Natural killer cell (primary cell): ENCODE measurements around the gene PHLDB3. TPM values are rescaled to one million over a fixed set of nuclear protein-coding genes. Genes with fewer than 3 reads are reported as not detected.

Source experiments
- ATAC-seq, 3 donors: fragments of 150-1000 bp in 2 of 3; fragments of 200-7000 bp in 1 of 3; cut with Tn5 transposase; 1 replicate in 1 of 3; 2 replicates in 2 of 3; pipeline ENCODE4 v1.10.0; 2021; ENCODE audit warnings: mild to moderate bottlenecking in 2 of 3, moderate library complexity in 2 of 3
- DNase-seq, 2 donors: peaks; one replicate each; pipeline versions ENCODE4 v3.0.0 to v3.0.0-alpha.2; 2013 to 2021; ENCODE audit warnings: mixed read lengths in 1 of 2
- H3K27ac ChIP-seq: one replicate; pipeline ENCODE4 v1.5.1; 2013; ENCODE audit warnings: mild to moderate bottlenecking, low read length
- H3K27me3 ChIP-seq: one replicate; pipeline ENCODE4 v1.6.1; 2013; ENCODE audit warnings: low read length; ENCODE audit not compliant: control insufficient read depth, insufficient read depth
- H3K36me3 ChIP-seq: one replicate; pipeline ENCODE4 v1.6.1; 2013; ENCODE audit warnings: low read length; ENCODE audit not compliant: control insufficient read depth, insufficient read depth
- H3K4me1 ChIP-seq: one replicate; pipeline ENCODE4 v1.6.1; 2013; ENCODE audit warnings: low read length; ENCODE audit not compliant: control insufficient read depth, insufficient read depth
- H3K4me3 ChIP-seq: one replicate; pipeline ENCODE4 v1.5.1; 2013; ENCODE audit warnings: low read length
- H3K9me3 ChIP-seq: one replicate; pipeline ENCODE4 v1.6.1; 2013; ENCODE audit warnings: low read length; ENCODE audit not compliant: control insufficient read depth, insufficient read depth
- H3K27ac Mint-ChIP-seq, 2 donors: one replicate each; pipeline ENCODE4 v1.8.0; 2022; ENCODE audit warnings: mild to moderate bottlenecking in 2 of 2, mixed read lengths in 2 of 2, moderate library complexity in 1 of 2
- H3K27me3 Mint-ChIP-seq, 2 donors: one replicate each; pipeline ENCODE4 v1.8.0; 2022; ENCODE audit warnings: low read depth in 2 of 2, mixed read lengths in 2 of 2
- H3K36me3 Mint-ChIP-seq: one replicate; pipeline ENCODE4 v1.8.0; 2022; ENCODE audit warnings: mixed read lengths
- H3K4me1 Mint-ChIP-seq, 2 donors: one replicate each; pipeline ENCODE4 v1.8.0; 2022; ENCODE audit warnings: mixed read lengths in 2 of 2
- H3K4me3 Mint-ChIP-seq: one replicate; pipeline ENCODE4 v1.8.0; 2022; ENCODE audit warnings: mild to moderate bottlenecking, moderate library complexity, mixed read lengths
- H3K9me3 Mint-ChIP-seq, 2 donors: one replicate each; pipeline ENCODE4 v1.8.0; 2022; ENCODE audit warnings: mixed read lengths in 2 of 2
- WGBS: methylation state at CpG from one replicate; pipeline ENCODE4 v1.1.7; 2013; ENCODE audit warnings: missing lambda C conversion rate; ENCODE audit not compliant: insufficient coverage; 5-methylcytosine and 5-hydroxymethylcytosine counted together
- intact Hi-C: fragments of 100-400 bp; cut with micrococcal nuclease; formaldehyde crosslinking; loops from one replicate; pipeline ENCODE4 v1.14.2; 2022
- total RNA-seq, 4 donors: library from RNA; stranded (reverse); fragments of 120-200 nt in 1 of 4; gene quantifications; one replicate each; pipeline versions ENCODE4 v1.2.3 to v1.2.4, GENCODE V29; 2013 to 2022
- TF ChIP-seq, protein P1 (sequence below): fragments of 200-600 bp; IDR thresholded peaks from one replicate; pipeline ENCODE4 v1.8.0; 2022; ENCODE audit warnings: antibody characterized with exemption

PHLDB3 gene
- total RNA-seq, 3 donors from 2014 or later (not counting 1 experiment from before 2014, with no cell fraction given), result 24.5 to 24.9 (median 24.8) TPM

- H3K4me1 Mint-ChIP-seq, result peaks cover 0 to 10% of the 10 kb centered on the region in 2 donors
- H3K4me3 Mint-ChIP-seq, result no peak overlapping the region
- TF ChIP-seq, protein P1, sequence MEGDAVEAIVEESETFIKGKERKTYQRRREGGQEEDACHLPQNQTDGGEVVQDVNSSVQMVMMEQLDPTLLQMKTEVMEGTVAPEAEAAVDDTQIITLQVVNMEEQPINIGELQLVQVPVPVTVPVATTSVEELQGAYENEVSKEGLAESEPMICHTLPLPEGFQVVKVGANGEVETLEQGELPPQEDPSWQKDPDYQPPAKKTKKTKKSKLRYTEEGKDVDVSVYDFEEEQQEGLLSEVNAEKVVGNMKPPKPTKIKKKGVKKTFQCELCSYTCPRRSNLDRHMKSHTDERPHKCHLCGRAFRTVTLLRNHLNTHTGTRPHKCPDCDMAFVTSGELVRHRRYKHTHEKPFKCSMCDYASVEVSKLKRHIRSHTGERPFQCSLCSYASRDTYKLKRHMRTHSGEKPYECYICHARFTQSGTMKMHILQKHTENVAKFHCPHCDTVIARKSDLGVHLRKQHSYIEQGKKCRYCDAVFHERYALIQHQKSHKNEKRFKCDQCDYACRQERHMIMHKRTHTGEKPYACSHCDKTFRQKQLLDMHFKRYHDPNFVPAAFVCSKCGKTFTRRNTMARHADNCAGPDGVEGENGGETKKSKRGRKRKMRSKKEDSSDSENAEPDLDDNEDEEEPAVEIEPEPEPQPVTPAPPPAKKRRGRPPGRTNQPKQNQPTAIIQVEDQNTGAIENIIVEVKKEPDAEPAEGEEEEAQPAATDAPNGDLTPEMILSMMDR, result peak; percentile 23
- WGBS, result 37% methylated on average over 8 of the region's 8 CpGs
- H3K36me3 Mint-ChIP-seq, result no peaks in the 10 kb centered on the region
- peaks cover 0 to 3% of the 10 kb centered on the region in 2 donors for H3K27me3 Mint-ChIP-seq
- Histone ChIP-seq H3K27ac (no peak overlapping the region), H3K4me1 (no peaks in the 10 kb centered on the region), H3K36me3 (no peaks in the 10 kb centered on the region), H3K4me3 (no peak overlapping the region), H3K27me3 (no peaks in the 10 kb centered on the region), H3K9me3 (no peaks in the 10 kb centered on the region)
- H3K27ac Mint-ChIP-seq, result no peak overlapping the region
- no peaks in the 10 kb centered on the region for H3K9me3 Mint-ChIP-seq
- intact Hi-C loops, result no loop called here
- DNase-seq, result peak in 1 of 2 donors; percentile 25
- peak in 1 of 3 donors; percentile 38 for ATAC-seq
These were observed 78.8 kb downstream of the PHLDB3 start for GRCh38 chr19:43425567-43426392.

Other genes starting within 250 kb of the PHLDB3 start
- not detected for gene PSG9, start 235.2 kb downstream of the PHLDB3 start, total RNA-seq
- gene CD177, start 151.1 kb downstream of the PHLDB3 start, total RNA-seq, result not detected
- gene TEX101, start 89.9 kb downstream of the PHLDB3 start, total RNA-seq, result 1 to 10 TPM in 1 of 3 donors, not detected in 2; 1.4 TPM
- 1 to 10 TPM; 1.3 to 2.4 (median 1.7) TPM for gene LYPD3, start 39.1 kb downstream of the PHLDB3 start, total RNA-seq
- 10 to 100 TPM; 22.0 to 25.6 (median 24.6) TPM for gene ETHE1, start 22.5 kb upstream of the PHLDB3 start, total RNA-seq
- gene ZNF575, start 28.4 kb upstream of the PHLDB3 start, total RNA-seq, result 1 to 10 TPM; 1.9 to 5.4 (median 3.9) TPM
- gene XRCC1, start 70.8 kb upstream of the PHLDB3 start, total RNA-seq, result 10 to 100 TPM; 33.2 to 43.9 (median 40.7) TPM
- gene PINLYP, start 71.1 kb upstream of the PHLDB3 start, total RNA-seq, result 1 to 10 TPM; 1.7 to 3.0 (median 2.4) TPM
- 10 to 100 TPM; 28.5 to 43.7 (median 32.2) TPM for gene IRGQ, start 91.4 kb upstream of the PHLDB3 start, total RNA-seq
- gene ZNF576, start 91.8 kb upstream of the PHLDB3 start, total RNA-seq, result 10 to 100 TPM in 1 of 3 donors, 1 to 10 TPM in 2; 4.0 to 10.4 (median 5.8) TPM
- under 1 TPM; 0.24 to 0.75 (median 0.50) TPM for gene SRRM5, start 107.3 kb upstream of the PHLDB3 start, total RNA-seq
- 10 to 100 TPM; 36.3 to 50.5 (median 37.6) TPM for gene ZNF428, start 114.9 kb upstream of the PHLDB3 start, total RNA-seq
- under 1 TPM in 2 of 3 donors, not detected in 1; 0.19 to 0.38 TPM for gene CADM4, start 135.1 kb upstream of the PHLDB3 start, total RNA-seq
- gene PLAUR, start 165.4 kb upstream of the PHLDB3 start, total RNA-seq, result 100 to 1,000 TPM in 1 of 3 donors, 10 to 100 TPM in 2; 44.5 to 141 (median 55.5) TPM
- not detected for gene IRGC, start 211.3 kb upstream of the PHLDB3 start, total RNA-seq